ENCODE measurements around the gene MRPL10.
A peak's percentile ranks its signal among the peaks of the same experiment; 100 is the strongest.

Gene MRPL10

DNA sequence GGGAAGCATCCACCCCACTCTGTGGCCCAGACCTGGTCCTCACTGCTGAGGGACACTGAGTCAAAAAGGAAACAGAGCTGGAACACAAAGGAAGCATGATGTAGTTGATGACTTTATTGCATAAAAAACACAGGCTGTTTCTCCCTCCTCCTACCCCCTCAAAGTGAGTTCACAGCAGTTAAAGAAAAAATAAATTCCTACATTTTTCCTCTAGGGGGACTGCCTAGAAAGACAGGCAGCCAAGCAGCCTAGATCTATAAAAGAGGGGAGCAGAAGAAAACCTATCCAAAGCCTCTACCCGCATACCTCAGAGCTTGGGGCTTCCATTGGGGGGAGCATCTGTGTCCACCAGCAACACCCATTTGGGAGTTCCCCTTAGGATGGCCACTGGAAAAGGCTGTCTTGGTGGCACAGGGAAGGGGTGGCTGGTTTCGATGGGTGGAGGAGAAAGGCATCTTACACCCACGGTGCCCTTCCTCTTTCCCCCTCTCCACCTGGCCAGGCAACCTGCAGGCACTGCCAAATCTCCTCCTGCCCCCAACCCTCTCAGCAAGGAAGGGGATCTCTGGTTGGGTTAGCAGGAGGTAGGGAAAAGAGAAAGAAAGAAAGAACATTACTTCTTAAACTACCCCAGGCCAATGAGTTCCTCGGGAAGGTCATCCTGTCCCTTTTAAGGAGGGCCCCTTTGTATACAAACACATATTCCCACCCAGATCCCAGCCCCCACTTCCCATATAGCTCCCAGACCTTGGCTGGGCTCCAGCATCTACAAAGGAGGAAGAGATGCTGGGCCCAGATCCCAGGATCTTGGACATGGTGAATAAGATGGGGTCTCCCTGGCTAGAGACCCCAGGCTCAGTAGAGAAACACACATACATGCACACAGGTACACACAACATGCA, 13.7 kb upstream of the MRPL10 start:
- no peak overlapping the region for H3K4me3 ChIP-seq (ENCODE audit: low read depth, low read length)
- no peak for DNase-seq (ENCODE audit: low read depth)
- TF ChIP-seq, protein P1, sequence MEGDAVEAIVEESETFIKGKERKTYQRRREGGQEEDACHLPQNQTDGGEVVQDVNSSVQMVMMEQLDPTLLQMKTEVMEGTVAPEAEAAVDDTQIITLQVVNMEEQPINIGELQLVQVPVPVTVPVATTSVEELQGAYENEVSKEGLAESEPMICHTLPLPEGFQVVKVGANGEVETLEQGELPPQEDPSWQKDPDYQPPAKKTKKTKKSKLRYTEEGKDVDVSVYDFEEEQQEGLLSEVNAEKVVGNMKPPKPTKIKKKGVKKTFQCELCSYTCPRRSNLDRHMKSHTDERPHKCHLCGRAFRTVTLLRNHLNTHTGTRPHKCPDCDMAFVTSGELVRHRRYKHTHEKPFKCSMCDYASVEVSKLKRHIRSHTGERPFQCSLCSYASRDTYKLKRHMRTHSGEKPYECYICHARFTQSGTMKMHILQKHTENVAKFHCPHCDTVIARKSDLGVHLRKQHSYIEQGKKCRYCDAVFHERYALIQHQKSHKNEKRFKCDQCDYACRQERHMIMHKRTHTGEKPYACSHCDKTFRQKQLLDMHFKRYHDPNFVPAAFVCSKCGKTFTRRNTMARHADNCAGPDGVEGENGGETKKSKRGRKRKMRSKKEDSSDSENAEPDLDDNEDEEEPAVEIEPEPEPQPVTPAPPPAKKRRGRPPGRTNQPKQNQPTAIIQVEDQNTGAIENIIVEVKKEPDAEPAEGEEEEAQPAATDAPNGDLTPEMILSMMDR (IDR thresholded peaks at IDR 0.05; ENCODE audit: control insufficient read depth, extremely low read depth, insufficient read depth) = 0 out of 2 replicates have a peak, but pooled peaks have one; percentile 23

DNA sequence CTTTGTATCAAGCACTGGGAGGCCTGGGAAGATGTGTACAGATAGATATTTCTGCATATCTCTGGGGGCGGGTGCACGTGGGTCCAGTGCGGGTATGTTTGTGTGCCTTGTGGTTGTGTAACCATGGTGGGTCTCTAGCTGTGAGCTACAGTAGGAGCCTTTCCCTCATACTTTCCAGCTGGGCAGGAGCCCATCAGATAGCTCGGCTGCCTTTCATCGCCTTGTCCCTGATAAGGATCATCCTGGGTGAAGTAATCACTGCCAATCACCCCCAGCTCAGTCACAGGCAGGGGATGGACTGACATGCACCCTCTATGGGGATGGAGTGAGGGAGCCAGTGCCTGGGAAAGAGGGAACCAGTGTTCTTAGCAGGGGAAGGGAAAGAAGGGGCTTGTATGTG, 12.9 kb upstream of the MRPL10 start:
- no peak overlapping the region for H3K4me3 ChIP-seq (ENCODE audit: low read depth, low read length)
- TF ChIP-seq, protein P1 (IDR thresholded peaks at IDR 0.05; ENCODE audit: control insufficient read depth, extremely low read depth, insufficient read depth) = no peak
- DNase-seq (ENCODE audit: low read depth) = peak; percentile 46

DNA sequence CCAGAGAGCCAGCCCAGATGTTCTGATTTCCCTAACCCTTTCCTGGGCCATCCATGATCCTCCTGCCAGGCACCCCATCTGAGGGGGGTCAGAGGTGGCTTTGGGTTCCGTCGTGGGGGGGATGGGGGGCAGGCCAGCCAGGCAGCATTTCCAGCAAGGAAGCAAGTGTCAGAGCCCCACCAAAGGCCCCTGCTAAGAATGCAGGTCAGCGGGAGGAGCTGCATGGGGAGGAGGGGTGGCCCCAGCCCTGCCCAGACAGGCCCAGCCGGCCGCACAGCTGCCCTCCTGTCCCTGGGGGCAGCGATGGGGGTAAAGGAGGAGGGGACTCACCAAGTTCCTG, 12.0 kb upstream of the MRPL10 start:
- TF ChIP-seq, protein P1 (IDR thresholded peaks at IDR 0.05; ENCODE audit: control insufficient read depth, extremely low read depth, insufficient read depth) = no peak
- no peak for DNase-seq (ENCODE audit: low read depth)
- H3K4me3 ChIP-seq (ENCODE audit: low read depth, low read length) = no peak overlapping the region

DNA sequence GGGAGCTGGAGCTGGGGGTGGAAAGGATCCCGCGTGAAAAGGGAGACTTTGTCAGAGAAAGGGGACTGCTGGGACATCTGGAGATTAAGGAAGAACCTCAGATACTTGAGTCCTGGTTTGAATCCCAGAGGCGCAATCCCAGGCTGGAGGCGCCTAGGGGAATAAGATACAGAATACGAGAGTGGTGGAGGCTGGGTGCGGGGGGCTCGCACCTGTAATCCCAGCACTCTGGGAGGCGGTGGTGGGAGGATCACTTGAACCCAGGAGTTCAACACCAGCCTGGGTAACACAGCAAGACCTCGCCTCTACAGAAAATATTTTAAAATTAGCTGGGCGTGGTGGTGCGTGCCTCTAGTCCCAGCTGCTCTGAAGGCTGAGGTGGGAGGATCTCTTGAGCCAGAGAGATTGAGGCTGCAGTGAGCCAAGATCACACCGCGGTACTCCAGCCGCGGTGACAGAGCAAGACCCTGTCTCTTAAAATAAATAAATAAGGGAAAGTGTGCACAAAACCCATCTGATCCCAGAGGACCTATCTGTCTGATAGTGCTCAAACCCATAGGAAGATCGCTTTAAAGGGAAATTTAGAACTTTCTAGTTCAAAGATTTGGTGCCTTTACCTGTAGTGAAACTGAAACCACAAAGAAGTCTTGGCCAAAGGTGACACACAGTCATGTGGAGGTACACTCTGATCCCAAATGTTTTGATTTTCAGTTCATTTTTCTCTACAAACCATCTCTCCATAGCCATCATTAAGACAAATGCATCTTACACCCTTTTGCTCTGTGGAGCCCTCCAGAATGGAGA, 10.3 kb upstream of the MRPL10 start:
- H3K4me3 ChIP-seq (ENCODE audit: low read depth, low read length) = peak overlapping the region; percentile 82; the same call in 1 of the 2 replicates
- DNase-seq (ENCODE audit: low read depth) = no peak
- TF ChIP-seq, protein P1 (IDR thresholded peaks at IDR 0.05; ENCODE audit: control insufficient read depth, extremely low read depth, insufficient read depth) = no peak

DNA sequence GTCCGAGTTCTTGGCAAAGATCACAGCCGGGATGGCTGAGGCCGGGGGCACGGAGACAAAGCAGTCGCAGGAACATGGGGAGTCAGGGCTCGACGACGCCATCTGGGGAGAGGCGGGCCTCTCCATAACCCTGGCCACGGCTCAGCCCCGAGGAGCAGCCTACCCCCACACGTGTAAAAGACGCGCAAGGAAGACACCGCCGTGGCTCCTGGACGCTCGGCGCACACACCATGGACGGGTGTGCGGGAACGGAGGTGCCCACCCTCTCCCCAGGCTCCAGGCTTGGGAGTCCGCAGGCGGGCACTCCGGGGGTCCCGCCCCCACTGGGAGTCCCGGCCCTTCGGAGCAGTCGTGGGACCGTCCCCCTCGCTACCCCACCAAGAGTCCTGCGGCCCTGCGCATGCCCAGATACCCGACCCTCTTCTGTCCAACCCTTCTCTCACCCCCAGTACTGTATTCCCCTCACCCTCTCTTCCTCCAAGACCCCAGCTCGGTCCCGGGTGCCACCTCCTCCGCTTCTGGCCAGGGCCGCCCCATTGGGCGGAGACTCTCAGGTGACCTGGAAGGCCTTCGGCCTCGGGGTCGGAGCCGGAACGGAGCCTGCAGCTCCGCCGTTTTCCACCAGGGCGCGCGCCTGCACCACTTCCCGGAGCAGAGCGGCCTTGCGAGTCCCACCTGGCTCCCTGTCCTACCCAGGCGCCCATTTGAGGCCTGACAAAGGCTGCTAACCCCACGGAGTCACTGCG, 9.6 kb upstream of the MRPL10 start, which contains the start of gene SCRN2:
TSS of gene SCRN2 (minus strand) at position 532 of the 746 bp plus-strand sequence. CDS start at position 102, 430 bp downstream.
- H3K4me3 ChIP-seq (ENCODE audit: low read depth, low read length) = peak within 1 kb of the TSS; percentile 82
- TF ChIP-seq, protein P1 (IDR thresholded peaks at IDR 0.05; ENCODE audit: control insufficient read depth, extremely low read depth, insufficient read depth) = peak; percentile 92
- DNase-seq (ENCODE audit: low read depth) = peak; percentile 56

DNA sequence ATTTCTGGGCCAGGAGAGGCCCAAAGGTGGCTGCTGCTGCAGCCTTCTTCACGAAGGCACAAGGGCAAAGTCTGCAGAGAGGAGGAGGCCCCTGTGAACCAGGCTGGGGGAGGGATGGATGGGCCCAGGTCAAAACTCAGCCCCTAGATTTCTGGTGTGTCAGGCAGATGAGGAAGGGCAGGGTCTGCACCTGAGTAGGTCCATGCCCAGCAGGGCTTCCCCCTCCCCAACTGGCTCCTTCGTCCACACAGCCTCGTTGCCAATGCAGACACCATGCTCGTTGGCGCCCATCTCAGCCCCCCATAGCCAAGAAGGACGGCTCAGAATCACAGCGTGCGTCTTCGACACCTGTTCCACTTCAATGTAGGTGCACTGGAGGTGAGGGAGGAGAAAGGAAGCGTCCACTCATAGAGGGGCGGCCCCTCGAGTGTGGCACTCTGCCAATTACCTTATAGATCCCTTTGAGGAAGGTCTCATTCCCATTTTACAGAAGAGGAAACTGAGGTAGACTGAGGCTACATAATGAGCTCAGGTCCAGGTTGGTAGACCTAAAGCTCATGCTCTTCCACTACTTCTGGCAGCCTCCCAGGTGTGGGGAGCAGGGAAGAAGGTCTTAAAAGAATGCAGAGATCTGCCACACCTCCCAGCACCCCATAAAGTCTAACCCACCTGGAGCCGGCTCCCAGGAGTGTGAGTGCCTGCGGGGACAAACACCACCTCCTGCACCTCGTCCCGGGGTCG, 8.8 kb upstream of the MRPL10 start:
- TF ChIP-seq, protein P1 (IDR thresholded peaks at IDR 0.05; ENCODE audit: control insufficient read depth, extremely low read depth, insufficient read depth) = no peak
- H3K4me3 ChIP-seq (ENCODE audit: low read depth, low read length) = peak overlapping the region; percentile 82
- no peak for DNase-seq (ENCODE audit: low read depth)
